Epithelial cell of esophagus (primary cell): ENCODE measurements around the gene DPP6.

ENCODE experiments used
- DNase-seq: peaks from one replicate; pipeline ENCODE4 v3.0.0; 2010; ENCODE audit warnings: low read depth
- H3K4me3 ChIP-seq: 2 replicates; pipeline ENCODE4 v1.5.1; 2011; ENCODE audit warnings: mild to moderate bottlenecking, low read length, control low read depth
- CTCF ChIP-seq: IDR thresholded peaks from 2 replicates; pipeline ENCODE4 v1.5.1; 2011; ENCODE audit warnings: low read depth, mild to moderate bottlenecking, low read length, control low read depth, inconsistent platforms; ENCODE audit not compliant: insufficient read depth; ENCODE audit errors: missing control alignments

DPP6 gene

GRCh38 chr7:154256150-154256549 lies 204.0 kb downstream of the DPP6 start:
- no peak for DNase-seq
- TF ChIP-seq CTCF = no peak
- H3K4me3 ChIP-seq = no peak overlapping the region

GRCh38 chr7:154259396-154259795 lies 207.2 kb downstream of the DPP6 start:
- TF ChIP-seq CTCF = no peak
- no peak overlapping the region for H3K4me3 ChIP-seq
- DNase-seq = no peak

- DNase-seq = no peak
- TF ChIP-seq CTCF = no peak
- H3K4me3 ChIP-seq = no peak overlapping the region
Measured at GRCh38 chr7:154287356-154287755, 235.2 kb downstream of the DPP6 start.

- TF ChIP-seq CTCF = no peak
Measured at GRCh38 chr7:154289119-154289518, 236.9 kb downstream of the DPP6 start.

GRCh38 chr7:154296443-154296842 lies 244.2 kb downstream of the DPP6 start:
- H3K4me3 ChIP-seq = no peak overlapping the region
- no peak for DNase-seq
- TF ChIP-seq CTCF = no peak

More at GRCh38 chr7:154289119-154289518, 236.9 kb downstream of the DPP6 start:
- no peak overlapping the region for H3K4me3 ChIP-seq
- DNase-seq = no peak

- no peak for TF ChIP-seq CTCF
- no peak for DNase-seq
- H3K4me3 ChIP-seq = no peak overlapping the region
Measured at GRCh38 chr7:154299736-154300135, 247.5 kb downstream of the DPP6 start.

GRCh38 chr7:154302380-154302779 lies 250.2 kb downstream of the DPP6 start:
- no peak for DNase-seq
- H3K4me3 ChIP-seq = no peak overlapping the region
- TF ChIP-seq CTCF = no peak
